GM10266 (cell line): ENCODE results near the gene ZNF846.

ENCODE experiments used
- DNase-seq: peaks from one replicate; pipeline ENCODE4 v3.0.0; 2012; ENCODE audit errors: extremely low spot score
- TF ChIP-seq, protein P1 (sequence below): IDR thresholded peaks from 2 replicates; pipeline ENCODE4 v1.5.1; 2012; ENCODE audit warnings: mild to moderate bottlenecking, low read depth; ENCODE audit not compliant: control insufficient read depth, insufficient read depth; ENCODE audit errors: missing control alignments

Gene ZNF846

DNA sequence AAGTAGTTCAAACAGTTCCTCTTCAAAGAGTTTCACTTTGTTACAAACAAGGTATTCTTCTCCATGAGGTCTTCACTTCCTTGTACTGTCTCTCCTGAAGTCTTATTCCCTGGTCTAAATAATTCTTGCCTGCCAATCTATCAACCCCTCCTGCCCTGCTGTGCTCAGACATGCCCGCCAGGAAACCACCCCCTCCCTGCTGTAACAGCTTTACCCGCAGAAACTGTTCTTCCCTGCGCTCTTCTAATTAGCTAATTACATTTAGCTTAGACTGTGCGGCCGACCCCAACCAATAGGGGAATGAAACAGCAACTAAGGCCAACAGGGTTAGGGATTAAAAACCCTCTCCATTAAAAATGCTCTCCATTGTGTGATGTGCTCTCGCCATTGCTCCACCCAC is 46.7 kb downstream of the ZNF846 start:
- DNase-seq: no peak
- TF ChIP-seq, protein P1, sequence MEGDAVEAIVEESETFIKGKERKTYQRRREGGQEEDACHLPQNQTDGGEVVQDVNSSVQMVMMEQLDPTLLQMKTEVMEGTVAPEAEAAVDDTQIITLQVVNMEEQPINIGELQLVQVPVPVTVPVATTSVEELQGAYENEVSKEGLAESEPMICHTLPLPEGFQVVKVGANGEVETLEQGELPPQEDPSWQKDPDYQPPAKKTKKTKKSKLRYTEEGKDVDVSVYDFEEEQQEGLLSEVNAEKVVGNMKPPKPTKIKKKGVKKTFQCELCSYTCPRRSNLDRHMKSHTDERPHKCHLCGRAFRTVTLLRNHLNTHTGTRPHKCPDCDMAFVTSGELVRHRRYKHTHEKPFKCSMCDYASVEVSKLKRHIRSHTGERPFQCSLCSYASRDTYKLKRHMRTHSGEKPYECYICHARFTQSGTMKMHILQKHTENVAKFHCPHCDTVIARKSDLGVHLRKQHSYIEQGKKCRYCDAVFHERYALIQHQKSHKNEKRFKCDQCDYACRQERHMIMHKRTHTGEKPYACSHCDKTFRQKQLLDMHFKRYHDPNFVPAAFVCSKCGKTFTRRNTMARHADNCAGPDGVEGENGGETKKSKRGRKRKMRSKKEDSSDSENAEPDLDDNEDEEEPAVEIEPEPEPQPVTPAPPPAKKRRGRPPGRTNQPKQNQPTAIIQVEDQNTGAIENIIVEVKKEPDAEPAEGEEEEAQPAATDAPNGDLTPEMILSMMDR: no peak

DNA sequence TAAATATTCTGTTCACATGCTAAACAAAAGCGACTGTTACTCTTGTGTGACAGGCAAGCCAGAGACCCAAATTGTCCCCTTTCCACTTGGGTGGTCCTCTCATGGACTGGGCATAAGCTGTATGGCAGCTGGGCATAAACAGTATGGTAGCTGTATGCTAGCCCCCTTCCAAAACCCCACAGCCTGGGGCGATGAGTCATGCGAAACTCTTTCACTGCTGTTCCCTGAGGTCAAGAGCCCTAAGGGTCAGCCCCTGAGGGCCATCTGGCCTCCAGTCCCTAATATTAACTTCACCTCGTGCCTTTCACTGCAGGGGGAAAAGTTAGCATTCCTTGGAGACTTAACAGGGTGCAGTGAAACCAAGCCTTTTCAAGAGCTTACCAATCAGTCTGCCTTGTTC is 48.0 kb downstream of the ZNF846 start:
- TF ChIP-seq, protein P1: no peak
- no peak for DNase-seq

DNA sequence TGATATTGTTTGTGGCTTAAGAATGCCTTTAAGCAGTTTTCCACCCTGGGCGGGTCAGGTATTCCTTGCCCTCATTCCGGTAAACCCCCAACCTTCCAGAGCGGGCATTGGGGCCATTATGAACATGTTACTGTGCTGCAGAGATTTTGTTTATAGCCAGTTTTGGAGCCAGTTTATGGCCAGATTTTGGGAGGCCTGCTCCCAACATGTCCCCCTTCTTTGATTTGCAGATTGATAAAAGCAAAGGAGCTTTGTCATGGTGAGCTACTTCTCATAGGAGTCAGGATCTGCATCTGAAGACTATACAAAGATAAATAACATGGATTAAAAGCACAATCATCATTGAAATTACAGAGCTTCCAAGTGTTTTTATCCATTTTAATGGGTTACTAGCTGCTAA is 56.7 kb downstream of the ZNF846 start:
- TF ChIP-seq, protein P1: no peak
- DNase-seq: no peak

DNA sequence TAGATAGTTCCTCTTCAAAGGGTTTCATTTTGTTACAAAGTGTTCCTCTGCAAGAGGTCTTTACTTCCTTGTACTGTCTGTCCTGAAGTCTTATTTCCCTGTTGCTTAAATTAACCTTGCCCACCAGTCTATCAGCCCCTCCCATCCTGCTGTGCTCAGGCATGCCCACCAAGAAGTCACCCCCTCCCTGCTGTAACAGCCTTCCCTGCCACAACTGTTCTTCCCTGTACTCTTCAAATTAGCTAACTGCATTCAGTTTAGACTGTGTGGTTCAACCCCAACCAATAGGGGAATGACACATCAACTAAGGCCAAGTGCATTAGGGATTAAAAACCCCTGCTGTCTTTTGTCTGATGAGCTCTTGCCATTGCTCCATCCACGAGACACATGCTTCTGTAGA is 59.2 kb downstream of the ZNF846 start:
- TF ChIP-seq, protein P1: no peak
- DNase-seq: no peak

DNA sequence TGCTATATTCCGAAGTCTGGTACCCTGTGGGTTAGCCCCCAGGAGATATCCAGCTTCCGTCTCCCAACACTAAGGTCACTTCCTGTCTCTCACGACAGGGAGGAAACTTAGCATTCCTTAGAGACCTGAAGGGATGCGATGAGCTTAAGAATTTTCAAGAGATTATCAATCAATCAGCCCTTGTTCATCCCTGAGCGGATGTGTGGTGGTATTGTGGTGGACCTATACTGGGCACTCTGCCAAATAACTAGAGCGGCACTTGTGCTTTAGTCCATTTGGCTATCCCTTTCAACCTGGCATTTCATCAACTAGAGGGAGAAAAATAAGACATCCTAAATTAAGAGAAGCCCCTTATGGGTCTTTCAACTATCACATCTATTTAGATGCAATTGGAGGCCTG is 62.7 kb downstream of the ZNF846 start:
- no peak for DNase-seq
- TF ChIP-seq, protein P1: no peak

DNA sequence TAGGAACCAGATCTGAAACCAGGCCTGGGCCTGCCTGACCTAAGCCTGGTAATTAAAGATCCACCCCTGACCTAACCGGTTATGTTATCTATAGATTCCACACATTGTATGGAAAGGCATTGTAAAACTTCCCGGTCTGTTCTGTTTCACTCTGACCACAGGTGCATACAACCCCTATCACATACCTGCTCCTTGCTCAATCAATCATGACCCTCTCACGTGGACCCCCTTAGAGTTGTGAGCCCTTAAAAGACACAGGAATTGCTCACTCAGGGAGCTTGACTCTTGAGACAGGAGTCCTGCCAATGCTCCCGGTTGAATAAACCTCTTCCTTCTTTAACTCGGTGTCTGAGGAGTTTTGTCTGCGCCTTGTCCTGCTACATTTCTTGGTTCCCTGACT is 66.4 kb downstream of the ZNF846 start:
- TF ChIP-seq, protein P1: no peak
- no peak for DNase-seq
